HCT116 (cell line): ENCODE results near the gene REG1B. TPM values are rescaled to one million over a fixed set of nuclear protein-coding genes. Genes with fewer than 3 reads are reported as not detected.

Experiments used
- ATAC-seq: fragments of 200-7000 bp; cut with Tn5 transposase; 2 replicates; pipeline ENCODE4 v1.9.1; 2020; ENCODE audit warnings: mild to moderate bottlenecking, moderate library complexity
- BruUV-seq: library from RNA; stranded (reverse); fragments of 400-500 nt; replicated peaks from 2 replicates; lab custom pipeline; 2021; lab: Mats Ljungman, UMichigan
- CTCF ChIA-PET: fragments of 300-600 bp; sonication (Branson Sonifier 250); formaldehyde crosslinking; loops from one replicate; lab custom pipeline; 2021; ENCODE audit warnings: antibody characterized with exemption; lab: Charles Lee
- POLR2A ChIA-PET: fragments of 300-600, 350-600 bp; sonication (Branson Sonifier 250); formaldehyde crosslinking; loops from one replicate; lab custom pipeline; 2021; ENCODE audit warnings: antibody characterized with exemption; lab: Charles Lee
- RAD21 ChIA-PET, 2 experiments: fragments of 300-600 bp; sonication (Branson Sonifier 250); formaldehyde crosslinking; loops; one replicate each; lab custom pipeline; 2023; ENCODE audit warnings: low total read pairs in 2 of 2; ENCODE audit not compliant: uncharacterized antibody in 2 of 2, unreplicated experiment in 2 of 2, low non-redundant PET in 1 of 2; lab: Charles Lee
- DNase-seq: peaks from one replicate; pipeline ENCODE4 v3.0.0-alpha.2; 2010; ENCODE audit warnings: low read depth, low spot score
- H2AFZ ChIP-seq: fragments of 200-600 bp; shearing (Covaris generic), sonication (generic); 2 replicates; pipeline ENCODE4 v1.6.1; 2017; ENCODE audit warnings: low read depth, mixed run types, mixed read lengths, antibody characterized with exemption, low read length; ENCODE audit not compliant: poor library complexity, severe bottlenecking
- H3K27ac ChIP-seq: 2 replicates; pipeline ENCODE4 v1.5.1; 2012; ENCODE audit warnings: low read depth, low read length
- H3K27me3 ChIP-seq: fragments of 200-600 bp; sonication (generic); 2 replicates; pipeline ENCODE4 v1.6.1; 2016; ENCODE audit warnings: mixed run types, low read length, mixed read lengths; ENCODE audit not compliant: insufficient read depth
- H3K36me3 ChIP-seq, 2 experiments: fragments of 200-500 bp in 1 of 2; fragments of 200-600 bp in 1 of 2; sonication (Bioruptor generic) in 1 of 2; sonication (generic) in 1 of 2; 2 replicates each; pipeline versions ENCODE4 v1.5.1 to v1.6.1; 2014 to 2016; ENCODE audit warnings: low read length in 2 of 2, inconsistent platforms in 1 of 2, mixed read lengths in 1 of 2, mixed run types in 1 of 2; ENCODE audit not compliant: insufficient read depth in 2 of 2, control insufficient read depth in 1 of 2
- H3K4me1 ChIP-seq, 2 experiments: fragments of 200-600 bp in 1 of 2; sonication (generic) in 1 of 2; 2 replicates each; pipeline versions ENCODE4 v1.5.1 to v1.6.1; 2012 to 2017; ENCODE audit warnings: low read length in 2 of 2, inconsistent platforms in 1 of 2, mild to moderate bottlenecking in 1 of 2, mixed read lengths in 1 of 2, mixed run types in 1 of 2, moderate library complexity in 1 of 2; ENCODE audit not compliant: insufficient read depth in 2 of 2, control insufficient read depth in 1 of 2
- H3K4me2 ChIP-seq: fragments of 200-600 bp; sonication (generic); 2 replicates; pipeline ENCODE4 v1.6.1; 2017; ENCODE audit warnings: mixed run types, low read length, mixed read lengths
- H3K4me3 ChIP-seq, 2 experiments: fragments of 200-600 bp in 1 of 2; sonication (generic) in 1 of 2; replicated peaks in 1 of 2; 2 replicates each; pipeline ENCODE4 v1.5.1; 2011 to 2016; ENCODE audit warnings: low read length in 2 of 2, control low read depth in 1 of 2, low read depth in 1 of 2, mild to moderate bottlenecking in 1 of 2, mixed read lengths in 1 of 2, mixed run types in 1 of 2
- H3K79me2 ChIP-seq: fragments of 200-600 bp; sonication (generic); 2 replicates; pipeline ENCODE4 v1.6.1; 2017; ENCODE audit warnings: mild to moderate bottlenecking, mixed run types, low read length, moderate library complexity, mixed read lengths; ENCODE audit not compliant: insufficient read depth
- H3K9ac ChIP-seq: fragments of 200-600 bp; sonication (generic); 2 replicates; pipeline ENCODE4 v1.6.1; 2016; ENCODE audit warnings: low read length, mixed read lengths
- H3K9me2 ChIP-seq: fragments of 200-600 bp; sonication (generic), shearing (Covaris generic); 2 replicates; pipeline ENCODE4 v1.6.1; 2017; ENCODE audit warnings: mixed run types, mild to moderate bottlenecking, moderate library complexity; ENCODE audit not compliant: insufficient read depth
- H3K9me3 ChIP-seq, 2 experiments: fragments of 200-500 bp in 1 of 2; fragments of 200-600 bp in 1 of 2; sonication (Bioruptor generic) in 1 of 2; sonication (generic) in 1 of 2; 2 replicates each; pipeline ENCODE4 v1.6.1; 2014 to 2017; ENCODE audit warnings: low read length in 2 of 2, mixed read lengths in 2 of 2, inconsistent platforms in 1 of 2, low read depth in 1 of 2, mild to moderate bottlenecking in 1 of 2, mixed run types in 1 of 2, moderate library complexity in 1 of 2; ENCODE audit not compliant: control insufficient read depth in 1 of 2, insufficient read depth in 1 of 2
- H4K20me1 ChIP-seq: fragments of 200-600 bp; sonication (generic), shearing (Covaris generic); 2 replicates; pipeline ENCODE4 v1.6.1; 2017; ENCODE audit warnings: mixed run types, mild to moderate bottlenecking, moderate library complexity; ENCODE audit not compliant: insufficient read depth
- CEBPB ChIP-seq: IDR thresholded peaks from 2 replicates; pipeline ENCODE4 v1.6.1; 2012; ENCODE audit warnings: low read depth
- EGR1 ChIP-seq: IDR thresholded peaks from 2 replicates; pipeline ENCODE4 v1.6.1; 2012; ENCODE audit warnings: low read depth
- ELF1 ChIP-seq: IDR thresholded peaks from 2 replicates; pipeline ENCODE4 v1.6.1; 2012; ENCODE audit warnings: low read depth, borderline replicate concordance
- FOSL1 ChIP-seq: IDR thresholded peaks from 2 replicates; pipeline ENCODE4 v1.6.1; 2012; ENCODE audit warnings: low read depth
- JUND ChIP-seq: IDR thresholded peaks from 2 replicates; pipeline ENCODE4 v1.6.1; 2012
- MAX ChIP-seq: IDR thresholded peaks from 2 replicates; pipeline ENCODE4 v1.6.1; 2012
- POLR2A ChIP-seq: IDR thresholded peaks from 2 replicates; pipeline ENCODE4 v1.7.0; 2011; ENCODE audit warnings: borderline replicate concordance; ENCODE audit not compliant: insufficient read depth, insufficient read length; ENCODE audit errors: extremely low read depth
- POLR2AphosphoS5 ChIP-seq: IDR thresholded peaks from 2 replicates; pipeline ENCODE4 v1.6.1; 2011; ENCODE audit warnings: mild to moderate bottlenecking, low read depth, low read length, moderate library complexity
- RAD21 ChIP-seq: IDR thresholded peaks from 2 replicates; pipeline ENCODE4 v1.6.1; 2012; ENCODE audit warnings: low read depth, mild to moderate bottlenecking
- REST ChIP-seq: IDR thresholded peaks from 2 replicates; pipeline ENCODE4 v1.6.1; 2012; ENCODE audit warnings: low read depth
- SIN3A ChIP-seq: IDR thresholded peaks from 2 replicates; pipeline ENCODE4 v1.6.1; 2012; ENCODE audit warnings: low read depth
- SP1 ChIP-seq: IDR thresholded peaks from 2 replicates; pipeline ENCODE4 v1.6.1; 2012; ENCODE audit warnings: low read depth
- SRF ChIP-seq: IDR thresholded peaks from 2 replicates; pipeline ENCODE4 v1.6.1; 2012; ENCODE audit warnings: low read depth
- TCF7L2 ChIP-seq: IDR thresholded peaks from 2 replicates; pipeline ENCODE4 v1.7.0; 2011; ENCODE audit warnings: borderline replicate concordance, inconsistent platforms; ENCODE audit not compliant: insufficient read depth, insufficient read length; ENCODE audit errors: extremely low read depth
- ZBTB33 ChIP-seq: IDR thresholded peaks from 2 replicates; pipeline ENCODE4 v1.6.1; 2011; ENCODE audit warnings: mild to moderate bottlenecking, low read length, moderate library complexity; ENCODE audit not compliant: insufficient replicate concordance; ENCODE audit errors: extremely low read depth
- ZFX ChIP-seq: fragments of 450-650 bp; IDR thresholded peaks from 2 replicates; pipeline ENCODE4 v1.6.1; 2017
- ZNF274 ChIP-seq: fragments of 200-500 bp; sonication (Bioruptor generic); IDR thresholded peaks from 2 replicates; pipeline ENCODE4 v1.6.1; 2014; ENCODE audit warnings: mild to moderate bottlenecking, low read depth, low read length, inconsistent platforms
- intact Hi-C: fragments of 100-400 bp; cut with micrococcal nuclease; formaldehyde crosslinking; loops from 2 replicates; pipeline ENCODE4 v1.10.0; 2022
- total RNA-seq: library from RNA; stranded (reverse); gene quantifications from one replicate; pipeline ENCODE4 v1.2.1, GENCODE V29; 2021; ENCODE audit not compliant: unreplicated experiment
- TF ChIP-seq, protein P1 (sequence below): IDR thresholded peaks from 2 replicates; pipeline ENCODE4 v1.6.1; 2012

Gene REG1B
- total RNA-seq, 1 experiment from 2014 or later = 4.2 TPM

GRCh38 chr2:79090693-79091092 lies 2.9 kb upstream of the REG1B start:
- BruUV-seq = no TSS peak
- ChIA-PET POLR2A (no interaction called here), CTCF (no interaction called here)
- ATAC-seq = no peak
- TF ChIP-seq EGR1 (no peak), SIN3A (no peak), ZFX (no peak), ELF1 (no peak), FOSL1 (no peak), JUND (no peak), CEBPB (no peak), REST (no peak), ZNF274 (no peak), RAD21 (no peak), TCF7L2 (no peak), POLR2AphosphoS5 (no peak), SRF (no peak), MAX (no peak), ZBTB33 (no peak), POLR2A (no peak), SP1 (no peak)
- TF ChIP-seq, protein P1, sequence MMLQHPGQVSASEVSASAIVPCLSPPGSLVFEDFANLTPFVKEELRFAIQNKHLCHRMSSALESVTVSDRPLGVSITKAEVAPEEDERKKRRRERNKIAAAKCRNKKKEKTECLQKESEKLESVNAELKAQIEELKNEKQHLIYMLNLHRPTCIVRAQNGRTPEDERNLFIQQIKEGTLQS = no peak
- TF ChIP-seq, all 23 proteins: peak for 0
- H4K20me1 ChIP-seq = no peaks in the 10 kb centered on the region
- intact Hi-C loops = no loop called here
- no peak overlapping the region for H3K4me3 ChIP-seq
- DNase-seq = no peak
- no peaks in the 10 kb centered on the region for H3K79me2 ChIP-seq
- RAD21 ChIA-PET = no interaction called here
- H3K4me2 ChIP-seq = no peak overlapping the region
- no peaks in the 10 kb centered on the region for H3K36me3 ChIP-seq
- H2AFZ ChIP-seq = no peak overlapping the region
- no peaks in the 10 kb centered on the region for H3K4me1 ChIP-seq
- H3K9ac ChIP-seq = no peak overlapping the region
- H3K9me2 ChIP-seq = no peaks in the 10 kb centered on the region
- no peak overlapping the region for H3K27ac ChIP-seq
- H3K9me3 ChIP-seq = peaks cover 8 to 15% of the 10 kb centered on the region in 2 experiments; a peak in 2 of 4 replicates
- H3K27me3 ChIP-seq = no peaks in the 10 kb centered on the region
